Measurements from ENCODE around the gene PDE7B.

GRCh38 chr6:136050475-136050874, 199.0 kb downstream of the PDE7B start:
- TF ChIP-seq, protein P1, sequence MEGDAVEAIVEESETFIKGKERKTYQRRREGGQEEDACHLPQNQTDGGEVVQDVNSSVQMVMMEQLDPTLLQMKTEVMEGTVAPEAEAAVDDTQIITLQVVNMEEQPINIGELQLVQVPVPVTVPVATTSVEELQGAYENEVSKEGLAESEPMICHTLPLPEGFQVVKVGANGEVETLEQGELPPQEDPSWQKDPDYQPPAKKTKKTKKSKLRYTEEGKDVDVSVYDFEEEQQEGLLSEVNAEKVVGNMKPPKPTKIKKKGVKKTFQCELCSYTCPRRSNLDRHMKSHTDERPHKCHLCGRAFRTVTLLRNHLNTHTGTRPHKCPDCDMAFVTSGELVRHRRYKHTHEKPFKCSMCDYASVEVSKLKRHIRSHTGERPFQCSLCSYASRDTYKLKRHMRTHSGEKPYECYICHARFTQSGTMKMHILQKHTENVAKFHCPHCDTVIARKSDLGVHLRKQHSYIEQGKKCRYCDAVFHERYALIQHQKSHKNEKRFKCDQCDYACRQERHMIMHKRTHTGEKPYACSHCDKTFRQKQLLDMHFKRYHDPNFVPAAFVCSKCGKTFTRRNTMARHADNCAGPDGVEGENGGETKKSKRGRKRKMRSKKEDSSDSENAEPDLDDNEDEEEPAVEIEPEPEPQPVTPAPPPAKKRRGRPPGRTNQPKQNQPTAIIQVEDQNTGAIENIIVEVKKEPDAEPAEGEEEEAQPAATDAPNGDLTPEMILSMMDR (conservative IDR thresholded peaks at IDR 0.05; ENCODE audit: low read length) = no peak
- no peak for TF ChIP-seq EZH2phosphoT487 (IDR thresholded peaks at IDR 0.05; ENCODE audit: borderline replicate concordance)
